Placental pericyte (primary cell): Measurements from ENCODE around the gene DSC1. TPM values are rescaled to one million over a fixed set of nuclear protein-coding genes. Genes with fewer than 3 reads are reported as not detected.

Source experiments
- total RNA-seq: library from RNA; depleted of rRNA; stranded (reverse); fragments of >200 nt; gene quantifications from 2 replicates; pipeline ENCODE4 v1.2.3, GENCODE V29; 2012

Gene DSC1, protein sequence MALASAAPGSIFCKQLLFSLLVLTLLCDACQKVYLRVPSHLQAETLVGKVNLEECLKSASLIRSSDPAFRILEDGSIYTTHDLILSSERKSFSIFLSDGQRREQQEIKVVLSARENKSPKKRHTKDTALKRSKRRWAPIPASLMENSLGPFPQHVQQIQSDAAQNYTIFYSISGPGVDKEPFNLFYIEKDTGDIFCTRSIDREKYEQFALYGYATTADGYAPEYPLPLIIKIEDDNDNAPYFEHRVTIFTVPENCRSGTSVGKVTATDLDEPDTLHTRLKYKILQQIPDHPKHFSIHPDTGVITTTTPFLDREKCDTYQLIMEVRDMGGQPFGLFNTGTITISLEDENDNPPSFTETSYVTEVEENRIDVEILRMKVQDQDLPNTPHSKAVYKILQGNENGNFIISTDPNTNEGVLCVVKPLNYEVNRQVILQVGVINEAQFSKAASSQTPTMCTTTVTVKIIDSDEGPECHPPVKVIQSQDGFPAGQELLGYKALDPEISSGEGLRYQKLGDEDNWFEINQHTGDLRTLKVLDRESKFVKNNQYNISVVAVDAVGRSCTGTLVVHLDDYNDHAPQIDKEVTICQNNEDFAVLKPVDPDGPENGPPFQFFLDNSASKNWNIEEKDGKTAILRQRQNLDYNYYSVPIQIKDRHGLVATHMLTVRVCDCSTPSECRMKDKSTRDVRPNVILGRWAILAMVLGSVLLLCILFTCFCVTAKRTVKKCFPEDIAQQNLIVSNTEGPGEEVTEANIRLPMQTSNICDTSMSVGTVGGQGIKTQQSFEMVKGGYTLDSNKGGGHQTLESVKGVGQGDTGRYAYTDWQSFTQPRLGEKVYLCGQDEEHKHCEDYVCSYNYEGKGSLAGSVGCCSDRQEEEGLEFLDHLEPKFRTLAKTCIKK
- total RNA-seq = under 0.01 TPM in 1 of 2 replicates, not detected in the other

DNA sequence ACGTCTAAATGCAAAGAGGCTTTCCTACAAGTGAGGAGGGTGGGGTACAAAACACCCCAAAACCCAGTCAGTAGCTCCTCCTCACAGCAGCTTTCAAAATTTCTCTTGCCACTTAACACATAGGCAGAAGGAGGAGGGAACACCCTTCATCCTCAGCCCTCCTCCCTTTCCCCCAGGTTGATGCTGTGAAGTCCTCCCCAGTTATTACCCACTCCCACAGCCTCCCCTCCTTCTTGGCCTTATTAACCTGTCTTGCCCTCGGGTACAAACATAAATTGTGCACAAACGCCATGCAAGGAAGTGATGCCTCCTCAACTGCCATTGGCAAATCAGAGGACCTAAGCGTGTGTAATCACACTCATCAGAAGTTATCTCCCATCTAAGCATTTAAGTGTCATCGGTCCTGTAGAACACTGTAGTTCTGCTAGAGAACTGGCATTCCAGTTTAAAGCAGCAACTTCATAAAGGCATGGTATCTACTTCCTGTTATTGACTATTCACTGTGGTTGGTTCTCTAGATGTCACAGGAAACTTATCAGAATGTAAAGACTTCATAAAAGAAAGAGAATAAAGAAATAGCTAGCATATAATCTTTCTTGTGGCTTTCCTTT, at the start of gene DSC1:
DSC1 (minus strand) TSS at position 32 of the 611 bp plus-strand sequence. CDS start 262 bp downstream, outside the sequence.

DNA sequence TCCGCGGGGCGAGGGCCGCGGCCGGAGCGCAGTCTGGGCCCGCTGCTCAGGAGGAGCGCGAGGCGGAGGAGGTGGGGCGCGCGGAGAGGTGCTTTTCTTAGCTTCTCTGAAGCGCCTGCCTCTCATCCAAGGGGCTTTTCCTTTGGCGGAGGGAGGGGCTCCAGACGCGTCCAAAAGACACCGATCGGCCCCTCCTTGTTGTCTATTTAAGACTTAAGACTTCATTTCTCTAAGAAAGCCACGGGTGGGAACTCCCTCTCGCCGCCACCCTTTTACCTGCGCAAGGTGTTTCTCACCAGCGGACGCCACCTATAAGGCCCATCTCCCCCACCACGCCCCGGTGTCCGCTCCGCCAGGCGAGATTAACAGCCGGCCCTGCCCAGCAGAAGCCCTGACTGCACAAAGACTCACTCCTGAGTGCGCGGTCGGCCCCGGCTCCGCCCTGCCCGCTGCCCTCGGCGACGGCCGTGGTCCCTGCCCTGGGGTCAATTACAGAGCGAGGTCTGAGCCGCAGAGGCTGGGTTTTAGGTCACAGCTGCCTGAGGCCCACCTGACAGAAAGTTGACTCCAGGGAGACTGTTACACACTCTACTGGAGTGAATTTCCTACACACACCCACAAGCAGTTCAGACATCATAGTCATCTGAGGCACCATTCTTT, 60.5 kb downstream of the DSC1 start, which contains the start of gene DSC2:
DSC2 (minus strand) TSS at position 397 of the 660 bp plus-strand sequence. CDS start 450 bp downstream, outside the sequence.

Other genes starting within 250 kb of the DSC1 start
- under 0.01 and 0.14 TPM in 2 replicates for gene DSC3, start 120.1 kb downstream of the DSC1 start, total RNA-seq
- gene DSC2, start 60.4 kb downstream of the DSC1 start, total RNA-seq = under 0.01 TPM in 1 of 2 replicates, not detected in the other
- gene DSG1, start 155.3 kb upstream of the DSC1 start, total RNA-seq = not detected in 2 replicates
- gene DSG4, start 213.9 kb upstream of the DSC1 start, total RNA-seq = not detected in 2 replicates